HepG2 (cell line): ENCODE measurements around the gene NAE1. TPM values are rescaled to one million over a fixed set of nuclear protein-coding genes. Genes with fewer than 3 reads are reported as not detected.

Experiments
- AFF4 ChIP-seq: sonication (generic); formaldehyde crosslinking; IDR thresholded peaks from 2 replicates; pipeline ENCODE4 v1.4.0; 2020; ENCODE audit warnings: missing genetic modification reagents
- DBP ChIP-seq: sonication (generic); formaldehyde crosslinking; IDR thresholded peaks from 2 replicates; pipeline ENCODE4 v1.4.0; 2020; ENCODE audit warnings: missing genetic modification reagents; ENCODE audit errors: not compliant biosample characterization
- GABPB1 ChIP-seq: IDR thresholded peaks from 2 replicates; pipeline ENCODE4 v1.6.1; 2016; ENCODE audit warnings: mild to moderate bottlenecking, missing genetic modification reagents, moderate library complexity, missing compliant biosample characterization
- HDAC6 ChIP-seq: fragments of 200-600 bp; sonication (generic); IDR thresholded peaks from 2 replicates; pipeline ENCODE4 v1.7.0; 2017; ENCODE audit warnings: mild to moderate bottlenecking, antibody characterized with exemption, low read length, low read depth
- HHEX ChIP-seq: IDR thresholded peaks from 2 replicates; pipeline ENCODE4 v1.6.1; 2016; ENCODE audit warnings: control low read depth
- HNRNPUL1 ChIP-seq: fragments of 200-400 bp; formaldehyde crosslinking; IDR thresholded peaks from 2 replicates; pipeline ENCODE4 v1.6.1; 2017; ENCODE audit warnings: low read depth, mild to moderate bottlenecking, low read length, moderate library complexity
- MAF1 ChIP-seq: sonication (generic); formaldehyde crosslinking; IDR thresholded peaks from 2 replicates; pipeline ENCODE4 v1.5.0; 2020; ENCODE audit warnings: missing genetic modification reagents, borderline replicate concordance
- MTF2 ChIP-seq: sonication (generic); formaldehyde crosslinking; IDR thresholded peaks from 2 replicates; pipeline ENCODE4 v1.5.0; 2020; ENCODE audit warnings: missing genetic modification reagents, borderline replicate concordance
- MZF1 ChIP-seq: sonication (generic); formaldehyde crosslinking; IDR thresholded peaks from 2 replicates; pipeline ENCODE4 v1.8.1; 2023; ENCODE audit warnings: mild to moderate bottlenecking, missing genetic modification reagents, borderline replicate concordance
- NR3C1 ChIP-seq: sonication (generic); formaldehyde crosslinking; IDR thresholded peaks from 2 replicates; pipeline ENCODE4 v1.4.0; 2020; ENCODE audit warnings: missing genetic modification reagents
- POLR2A ChIP-seq, 2 experiments: IDR thresholded peaks; 2 replicates each; pipeline ENCODE4 v1.6.1; 2011; ENCODE audit warnings: low read depth in 2 of 2, low read length in 2 of 2, mild to moderate bottlenecking in 1 of 2, moderate library complexity in 1 of 2; ENCODE audit not compliant: insufficient read depth in 1 of 2
- SALL2 ChIP-seq: sonication (generic); formaldehyde crosslinking; IDR thresholded peaks from 2 replicates; pipeline ENCODE4 v1.8.1; 2023; ENCODE audit warnings: mild to moderate bottlenecking, missing genetic modification reagents, inconsistent platforms
- SETDB1 ChIP-seq: sonication (generic); formaldehyde crosslinking; IDR thresholded peaks from 2 replicates; pipeline ENCODE4 v1.5.1; 2020; ENCODE audit warnings: missing genetic modification reagents, mild to moderate bottlenecking, borderline replicate concordance
- TBP ChIP-seq: sonication (generic); formaldehyde crosslinking; IDR thresholded peaks from 2 replicates; pipeline ENCODE4 v1.5.0; 2020; ENCODE audit warnings: missing genetic modification reagents
- TFDP1 ChIP-seq: IDR thresholded peaks from 2 replicates; pipeline ENCODE4 v1.6.1; 2016; ENCODE audit warnings: missing compliant biosample characterization, missing genetic modification reagents, borderline replicate concordance
- THAP8 ChIP-seq: sonication (generic); formaldehyde crosslinking; IDR thresholded peaks from 2 replicates; pipeline ENCODE4 v1.5.1; 2020; ENCODE audit warnings: missing genetic modification reagents, mild to moderate bottlenecking, borderline replicate concordance
- ZBTB43 ChIP-seq: sonication (generic); formaldehyde crosslinking; conservative IDR thresholded peaks from 2 replicates; pipeline ENCODE4 v1.4.0; 2020; ENCODE audit warnings: missing genetic modification reagents
- ZBTB8A ChIP-seq: sonication (generic); formaldehyde crosslinking; IDR thresholded peaks from 2 replicates; pipeline ENCODE4 v1.4.0; 2020; ENCODE audit warnings: mild to moderate bottlenecking, low read depth, missing genetic modification reagents, borderline replicate concordance
- ZNF34 ChIP-seq: sonication (generic); formaldehyde crosslinking; IDR thresholded peaks from 2 replicates; pipeline ENCODE4 v1.4.0; 2020; ENCODE audit warnings: mild to moderate bottlenecking, missing genetic modification reagents, borderline replicate concordance
- ZNF44 ChIP-seq: sonication (generic); formaldehyde crosslinking; IDR thresholded peaks from 2 replicates; pipeline ENCODE4 v1.5.1; 2020; ENCODE audit warnings: mild to moderate bottlenecking, missing genetic modification reagents
- ZNF441 ChIP-seq: sonication (generic); formaldehyde crosslinking; IDR thresholded peaks from 2 replicates; pipeline ENCODE4 v1.7.0; 2021; ENCODE audit warnings: missing genetic modification reagents, borderline replicate concordance
- ZNF546 ChIP-seq: sonication (generic); formaldehyde crosslinking; conservative IDR thresholded peaks from 2 replicates; pipeline ENCODE4 v1.8.1; 2023; ENCODE audit warnings: mild to moderate bottlenecking, missing genetic modification reagents
- ZNF747 ChIP-seq: sonication (generic); formaldehyde crosslinking; IDR thresholded peaks from 2 replicates; pipeline ENCODE4 v1.8.1; 2023; ENCODE audit warnings: missing genetic modification reagents, mild to moderate bottlenecking, borderline replicate concordance
- polyA plus RNA-seq, 8 experiments: library from polyadenylated mRNA; depleted of rRNA in 3 of 8; stranded (reverse) in 7 of 8; unstranded in 1 of 8; fragments of >200 nt; fragmentation: Illumina TruSeq in 4 of 8; extraction: Trizol in 4 of 8; gene quantifications; 2 replicates each; pipeline versions ENCODE4 v1.2.1 to v1.2.3, GENCODE V29; 2011 to 2016; ENCODE audit warnings: low read depth in 4 of 8, missing spikeins in 1 of 8, mixed read lengths in 1 of 8; ENCODE audit not compliant: insufficient read depth in 1 of 8
- total RNA-seq, 5 experiments: library from RNA; depleted of rRNA; stranded (reverse); fragments of >200 nt; fragmentation: Illumina TruSeq; extraction: Trizol; gene quantifications; 2 replicates each; pipeline ENCODE4 v1.2.3, GENCODE V29; 2016; ENCODE audit warnings: low read depth in 1 of 5

The NAE1 gene
- total and polyA plus RNA-seq, 2 of the 13 experiments (the other 11 are each of a cell fraction or from before 2014, with no cell fraction given) = 95.7 to 206 TPM

- TF ChIP-seq ZNF747 (CRISPR knock-in tag) = no peak
- TF ChIP-seq TBP = no peak
- no peak for TF ChIP-seq ZBTB43
- TF ChIP-seq ZNF441 (CRISPR knock-in tag) = no peak
- TF ChIP-seq HHEX = no peak
- 0 out of 2 replicates have a peak, but pooled peaks have one; percentile 32 for TF ChIP-seq SALL2 (CRISPR knock-in tag)
- no peak for TF ChIP-seq TFDP1 (CRISPR knock-in tag)
- TF ChIP-seq SETDB1 (CRISPR knock-in tag) = no peak
- no peak for TF ChIP-seq DBP (CRISPR knock-in tag)
- TF ChIP-seq ZNF44 (CRISPR knock-in tag) = no peak
- no peak for TF ChIP-seq ZNF34
- TF ChIP-seq MAF1 = no peak
- no peak for TF ChIP-seq AFF4 (CRISPR knock-in tag)
- TF ChIP-seq ZNF546 (CRISPR knock-in tag) = no peak
- no peak for TF ChIP-seq POLR2A (IDR thresholded peaks at IDR 0.05; ENCODE audit: insufficient read depth in 1 of 2, low read depth in 2 of 2, low read length in 2 of 2)
- TF ChIP-seq MZF1 (CRISPR knock-in tag) = no peak
- TF ChIP-seq THAP8 (CRISPR knock-in tag) = no peak
- TF ChIP-seq HNRNPUL1 = no peak
- no peak for TF ChIP-seq ZBTB8A
- TF ChIP-seq GABPB1 (CRISPR knock-in tag) = peak; percentile 28; the same call in 1 of the 2 replicates
- TF ChIP-seq HDAC6 = no peak
- TF ChIP-seq NR3C1 (CRISPR knock-in tag) = no peak
- no peak; the same call in 1 of the 2 replicates for TF ChIP-seq MTF2 (CRISPR knock-in tag)
Measured at GRCh38 chr16:66844342-66845079, 13.7 kb upstream of the NAE1 start, which contains the start of gene CA7 (continued).
